ENCODE results near the gene SDHB. TPM values are rescaled to one million over a fixed set of nuclear protein-coding genes. Genes with fewer than 3 reads are reported as not detected.
A peak's percentile ranks its signal among the peaks of the same experiment; 100 is the strongest.

SDHB gene
- total and polyA plus RNA-seq, 2 of the 13 experiments (the other 11 are each of a cell fraction or from before 2014, with no cell fraction given) = 136 to 142 TPM

GRCh38 chr1:17053685-17054410, at the start of gene SDHB (continued):
- TF ChIP-seq ZNF382 (CRISPR knock-in tag; IDR thresholded peaks at IDR 0.05; ENCODE audit: borderline replicate concordance) (no peak), ZFP91 (CRISPR knock-in tag; IDR thresholded peaks at IDR 0.05; ENCODE audit: borderline replicate concordance) (peak; percentile 88), ZNF670 (CRISPR knock-in tag; IDR thresholded peaks at IDR 0.05; ENCODE audit: borderline replicate concordance) (peak; percentile 79; the same call in 1 of the 2 replicates), PCBP1 (IDR thresholded peaks at IDR 0.05; ENCODE audit: borderline replicate concordance, low read depth, low read length) (0 out of 2 replicates have a peak, but pooled peaks have one; percentile 26), PHB2 (IDR thresholded peaks at IDR 0.05; ENCODE audit: partially characterized antibody) (no peak), AHDC1 (CRISPR knock-in tag; IDR thresholded peaks at IDR 0.05; ENCODE audit: borderline replicate concordance) (peak; percentile 26; the same call in 1 of the 2 replicates), DR1 (CRISPR knock-in tag; IDR thresholded peaks at IDR 0.05) (peak; percentile 57; the same call in 1 of the 2 replicates), ZNF337 (CRISPR knock-in tag; IDR thresholded peaks at IDR 0.05; ENCODE audit: borderline replicate concordance, low read depth) (0 out of 2 replicates have a peak, but pooled peaks have one; percentile 22), KLF16 (CRISPR knock-in tag; IDR thresholded peaks at IDR 0.05) (peak in 1 of 2 experiments; percentile 81; a peak in 1 of 4 replicates), ZNF501 (CRISPR knock-in tag; IDR thresholded peaks at IDR 0.05) (peak; percentile 87), TSC22D2 (CRISPR knock-in tag; IDR thresholded peaks at IDR 0.05; ENCODE audit: borderline replicate concordance) (no peak), NR2C2 (CRISPR knock-in tag; IDR thresholded peaks at IDR 0.05; ENCODE audit: borderline replicate concordance) (peak; percentile 98), ZNF644 (CRISPR knock-in tag; IDR thresholded peaks at IDR 0.05; ENCODE audit: low read depth) (no peak), PHF8 (CRISPR knock-in tag; IDR thresholded peaks at IDR 0.05) (peak; percentile 86), YEATS4 (CRISPR knock-in tag; IDR thresholded peaks at IDR 0.05; ENCODE audit: borderline replicate concordance) (peak; percentile 53; the same call in 1 of the 2 replicates), SOX5 (CRISPR knock-in tag; IDR thresholded peaks at IDR 0.05; ENCODE audit: borderline replicate concordance) (peak; percentile 35; the same call in 1 of the 2 replicates), NFE2L1 (CRISPR knock-in tag; IDR thresholded peaks at IDR 0.05; ENCODE audit: borderline replicate concordance) (no peak), ZNF235 (CRISPR knock-in tag; IDR thresholded peaks at IDR 0.05; ENCODE audit: borderline replicate concordance) (peak; percentile 32; the same call in 1 of the 2 replicates), FOXC1 (CRISPR knock-in tag; IDR thresholded peaks at IDR 0.05; ENCODE audit: borderline replicate concordance) (no peak; the same call in 1 of the 2 replicates)
- TF ChIP-seq, protein P1, sequence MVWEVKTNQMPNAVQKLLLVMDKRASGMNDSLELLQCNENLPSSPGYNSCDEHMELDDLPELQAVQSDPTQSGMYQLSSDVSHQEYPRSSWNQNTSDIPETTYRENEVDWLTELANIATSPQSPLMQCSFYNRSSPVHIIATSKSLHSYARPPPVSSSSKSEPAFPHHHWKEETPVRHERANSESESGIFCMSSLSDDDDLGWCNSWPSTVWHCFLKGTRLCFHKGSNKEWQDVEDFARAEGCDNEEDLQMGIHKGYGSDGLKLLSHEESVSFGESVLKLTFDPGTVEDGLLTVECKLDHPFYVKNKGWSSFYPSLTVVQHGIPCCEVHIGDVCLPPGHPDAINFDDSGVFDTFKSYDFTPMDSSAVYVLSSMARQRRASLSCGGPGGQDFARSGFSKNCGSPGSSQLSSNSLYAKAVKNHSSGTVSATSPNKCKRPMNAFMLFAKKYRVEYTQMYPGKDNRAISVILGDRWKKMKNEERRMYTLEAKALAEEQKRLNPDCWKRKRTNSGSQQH (CRISPR knock-in tag; IDR thresholded peaks at IDR 0.05; ENCODE audit: low read depth) = peak; percentile 73; the same call in 1 of the 2 replicates

Data from HepG2 (cell line).